ENCODE measurements around the gene MTA1.

Gene MTA1

DNA sequence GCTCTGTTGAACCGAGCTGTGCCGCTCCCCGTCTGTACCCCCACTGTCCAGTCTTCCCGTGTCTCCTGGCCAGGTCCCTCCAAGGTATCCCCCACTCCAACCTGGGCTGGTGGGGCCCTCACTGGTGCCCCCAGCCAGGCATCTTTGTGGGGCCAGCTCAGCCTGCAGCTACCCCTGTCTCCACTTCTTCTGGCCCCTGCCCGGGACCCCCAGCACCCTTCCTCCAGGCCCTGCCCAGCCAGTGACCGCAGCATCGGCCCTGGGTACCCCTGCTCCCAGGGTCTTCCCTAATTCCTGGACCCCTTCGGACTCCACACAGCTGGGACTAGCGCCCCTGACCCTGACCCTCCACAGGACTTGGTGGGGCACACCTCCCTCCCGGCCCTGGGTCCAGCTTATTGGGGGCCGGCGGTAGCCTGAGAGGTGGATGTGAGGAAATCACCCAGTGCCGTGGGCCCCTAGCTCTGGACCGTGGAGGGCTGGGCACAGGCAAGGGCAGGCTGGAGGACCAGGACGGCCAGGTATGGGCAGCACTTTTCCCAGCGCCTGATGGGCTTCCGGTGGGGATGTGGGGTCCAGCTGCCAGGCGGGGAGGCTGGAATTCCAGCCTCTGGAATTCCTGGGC lies 63.0 kb downstream of the MTA1 start:
- peak overlapping the region; percentile 0 for H3K4me3 ChIP-seq (ENCODE audit: low read length)
- H3K9me3 ChIP-seq (ENCODE audit: control insufficient read depth, low read length): no peaks in the 10 kb centered on the region
- peak overlapping the region; percentile 81 for H3K9ac ChIP-seq (ENCODE audit: low read length)
- no peaks in the 10 kb centered on the region for H3K36me3 ChIP-seq (ENCODE audit: control insufficient read depth, insufficient read depth, low read length)
- H3K4me1 ChIP-seq (ENCODE audit: control insufficient read depth, insufficient read depth, low read length): peaks cover 71% of the 10 kb centered on the region
- H3K27me3 ChIP-seq (ENCODE audit: control insufficient read depth, insufficient read depth, low read length): no peaks in the 10 kb centered on the region

DNA sequence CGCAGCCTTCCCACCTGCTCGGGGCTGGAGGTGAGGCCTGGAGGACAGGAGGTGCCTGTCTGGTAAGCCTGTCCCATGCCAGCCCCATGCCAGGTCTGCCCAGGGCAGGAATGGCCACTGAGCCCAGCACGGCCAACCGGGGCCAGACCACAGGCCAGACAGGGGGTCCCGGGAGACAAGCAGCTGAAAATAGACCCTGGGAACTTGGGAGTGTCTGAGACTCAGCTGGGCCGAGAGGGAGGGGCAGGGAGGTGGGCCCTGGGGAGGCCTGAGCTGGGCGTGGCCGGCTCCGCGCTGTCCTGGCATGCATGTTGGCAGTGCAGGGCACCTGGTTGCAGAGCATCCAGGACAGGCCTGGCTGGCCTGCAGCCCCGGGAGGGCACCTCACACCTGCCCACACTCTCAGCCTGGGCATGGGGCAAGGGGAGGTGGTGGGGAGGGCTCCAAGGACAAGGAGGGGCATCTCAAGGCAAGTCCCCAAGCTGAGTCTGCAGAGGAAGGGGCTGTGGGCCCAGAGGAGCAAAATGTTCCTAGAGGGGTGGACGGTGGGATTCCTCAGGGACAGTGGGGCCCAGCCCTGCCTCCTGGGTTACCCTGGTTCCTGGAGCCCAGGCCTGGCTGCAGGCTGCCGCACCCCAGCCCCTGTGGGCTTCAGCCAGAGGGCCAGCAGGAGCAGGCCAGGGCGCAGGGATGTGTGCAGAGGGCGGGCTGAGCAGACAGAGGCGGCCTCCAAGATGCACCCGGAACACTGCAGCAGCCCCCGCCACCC lies 63.9 kb downstream of the MTA1 start:
- no peaks in the 10 kb centered on the region for H3K27me3 ChIP-seq (ENCODE audit: control insufficient read depth, insufficient read depth, low read length)
- peaks cover 77% of the 10 kb centered on the region for H3K4me1 ChIP-seq (ENCODE audit: control insufficient read depth, insufficient read depth, low read length)
- no peaks in the 10 kb centered on the region for H3K36me3 ChIP-seq (ENCODE audit: control insufficient read depth, insufficient read depth, low read length)
- no peak overlapping the region for H3K4me3 ChIP-seq (ENCODE audit: low read length)
- no peaks in the 10 kb centered on the region for H3K9me3 ChIP-seq (ENCODE audit: control insufficient read depth, low read length)
- peak overlapping the region; percentile 81 for H3K9ac ChIP-seq (ENCODE audit: low read length)

DNA sequence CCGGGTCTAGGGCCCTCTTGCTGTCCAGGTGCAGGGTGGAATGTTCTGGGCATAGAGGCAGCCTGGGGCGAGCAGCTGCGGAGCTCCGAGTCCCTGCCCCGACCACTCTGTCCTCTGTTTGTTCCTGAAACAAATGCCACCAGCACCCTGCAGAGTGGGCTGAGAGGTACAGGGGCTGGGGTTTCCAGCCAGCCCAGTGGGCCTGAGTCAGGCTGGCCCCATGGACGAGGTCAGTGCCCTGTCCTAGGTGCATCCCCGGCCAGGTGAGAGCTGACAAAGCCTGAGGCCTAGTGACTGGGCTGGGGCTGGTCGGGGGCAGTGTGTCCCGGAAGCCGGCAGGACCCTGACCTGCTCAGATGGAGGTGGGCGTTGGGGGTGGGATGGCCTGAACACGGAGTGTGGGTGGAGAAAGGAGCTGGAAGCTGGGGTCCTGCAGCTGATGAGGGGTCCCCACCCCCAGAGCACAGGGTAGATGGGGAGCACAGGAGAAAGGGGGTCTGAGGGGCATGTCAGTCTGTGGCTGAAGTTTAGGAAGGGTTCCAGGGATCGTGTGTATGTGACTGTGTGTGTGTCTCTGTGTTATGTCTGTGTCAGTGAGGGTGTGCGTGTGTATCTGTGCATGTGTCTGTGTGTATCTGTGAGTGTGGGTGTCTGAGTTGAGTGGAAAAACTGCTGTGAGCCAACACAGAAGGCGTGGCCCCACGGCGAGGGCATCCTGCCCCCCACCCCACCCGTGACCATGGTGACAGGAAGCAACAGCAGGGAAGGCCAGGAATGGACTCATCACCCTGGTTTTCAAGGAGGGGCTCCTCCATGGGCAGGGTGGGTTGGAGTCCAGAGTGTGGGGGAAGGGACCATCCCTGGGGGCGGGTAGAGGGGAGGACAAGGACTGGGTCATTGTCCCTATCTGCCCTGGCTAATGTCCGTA lies 64.7 kb downstream of the MTA1 start:
- H3K9me3 ChIP-seq (ENCODE audit: control insufficient read depth, low read length): no peaks in the 10 kb centered on the region
- no peaks in the 10 kb centered on the region for H3K27me3 ChIP-seq (ENCODE audit: control insufficient read depth, insufficient read depth, low read length)
- no peak overlapping the region for H3K9ac ChIP-seq (ENCODE audit: low read length)
- no peaks in the 10 kb centered on the region for H3K36me3 ChIP-seq (ENCODE audit: control insufficient read depth, insufficient read depth, low read length)
- no peak overlapping the region for H3K4me3 ChIP-seq (ENCODE audit: low read length)
- peaks cover 86% of the 10 kb centered on the region for H3K4me1 ChIP-seq (ENCODE audit: control insufficient read depth, insufficient read depth, low read length)

DNA sequence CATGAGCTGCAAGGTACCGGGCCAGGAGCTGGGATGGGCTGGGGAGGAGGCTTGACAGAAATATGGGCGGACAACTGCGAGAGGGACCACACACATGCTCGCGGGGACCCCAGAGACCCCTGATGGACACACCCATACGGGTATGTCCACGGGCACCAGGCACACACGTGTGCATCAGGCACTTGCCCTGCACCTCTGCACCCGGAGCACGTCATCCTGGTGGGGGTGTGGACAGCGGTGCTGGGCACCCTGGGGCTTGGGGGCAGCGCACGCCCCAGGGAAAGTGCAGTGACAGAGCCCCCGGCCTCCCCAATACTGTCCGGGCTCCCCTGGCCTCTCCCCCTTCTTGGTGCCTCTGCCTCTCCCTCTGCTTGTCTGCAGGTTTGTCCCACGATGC lies 65.4 kb downstream of the MTA1 start:
- Histone ChIP-seq H3K36me3 (ENCODE audit: control insufficient read depth, insufficient read depth, low read length) (no peaks in the 10 kb centered on the region), H3K27me3 (ENCODE audit: control insufficient read depth, insufficient read depth, low read length) (no peaks in the 10 kb centered on the region), H3K9ac (ENCODE audit: low read length) (no peak overlapping the region), H3K9me3 (ENCODE audit: control insufficient read depth, low read length) (no peaks in the 10 kb centered on the region), H3K4me1 (ENCODE audit: control insufficient read depth, insufficient read depth, low read length) (peaks cover 91% of the 10 kb centered on the region), H3K4me3 (ENCODE audit: low read length) (no peak overlapping the region)

DNA sequence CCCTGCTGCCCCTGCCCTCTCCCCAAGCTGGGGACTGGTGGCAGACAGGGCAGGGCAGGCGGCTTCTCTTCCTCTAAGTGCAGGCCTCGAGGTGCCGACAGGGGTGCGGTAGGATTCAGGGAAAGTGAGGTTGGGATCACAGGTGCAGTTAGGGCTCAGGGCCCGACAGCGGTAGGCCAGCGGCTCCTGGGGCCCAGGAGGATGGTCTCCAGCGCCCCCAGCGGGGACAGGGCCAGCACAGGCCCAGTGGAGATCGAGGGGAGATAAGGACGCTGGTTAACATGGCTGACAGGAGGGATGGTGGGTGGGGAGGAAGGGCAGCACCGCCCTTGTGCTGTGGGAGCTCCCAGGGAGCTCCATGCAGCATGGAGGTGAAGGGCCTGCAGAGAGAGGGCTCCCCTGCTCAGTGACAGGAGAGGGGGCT lies 66.1 kb downstream of the MTA1 start:
- Histone ChIP-seq H3K9me3 (ENCODE audit: control insufficient read depth, low read length) (no peaks in the 10 kb centered on the region), H3K4me1 (ENCODE audit: control insufficient read depth, insufficient read depth, low read length) (peaks cover 83% of the 10 kb centered on the region), H3K27me3 (ENCODE audit: control insufficient read depth, insufficient read depth, low read length) (no peaks in the 10 kb centered on the region), H3K9ac (ENCODE audit: low read length) (peak overlapping the region; percentile 39), H3K4me3 (ENCODE audit: low read length) (no peak overlapping the region), H3K36me3 (ENCODE audit: control insufficient read depth, insufficient read depth, low read length) (no peaks in the 10 kb centered on the region)

DNA sequence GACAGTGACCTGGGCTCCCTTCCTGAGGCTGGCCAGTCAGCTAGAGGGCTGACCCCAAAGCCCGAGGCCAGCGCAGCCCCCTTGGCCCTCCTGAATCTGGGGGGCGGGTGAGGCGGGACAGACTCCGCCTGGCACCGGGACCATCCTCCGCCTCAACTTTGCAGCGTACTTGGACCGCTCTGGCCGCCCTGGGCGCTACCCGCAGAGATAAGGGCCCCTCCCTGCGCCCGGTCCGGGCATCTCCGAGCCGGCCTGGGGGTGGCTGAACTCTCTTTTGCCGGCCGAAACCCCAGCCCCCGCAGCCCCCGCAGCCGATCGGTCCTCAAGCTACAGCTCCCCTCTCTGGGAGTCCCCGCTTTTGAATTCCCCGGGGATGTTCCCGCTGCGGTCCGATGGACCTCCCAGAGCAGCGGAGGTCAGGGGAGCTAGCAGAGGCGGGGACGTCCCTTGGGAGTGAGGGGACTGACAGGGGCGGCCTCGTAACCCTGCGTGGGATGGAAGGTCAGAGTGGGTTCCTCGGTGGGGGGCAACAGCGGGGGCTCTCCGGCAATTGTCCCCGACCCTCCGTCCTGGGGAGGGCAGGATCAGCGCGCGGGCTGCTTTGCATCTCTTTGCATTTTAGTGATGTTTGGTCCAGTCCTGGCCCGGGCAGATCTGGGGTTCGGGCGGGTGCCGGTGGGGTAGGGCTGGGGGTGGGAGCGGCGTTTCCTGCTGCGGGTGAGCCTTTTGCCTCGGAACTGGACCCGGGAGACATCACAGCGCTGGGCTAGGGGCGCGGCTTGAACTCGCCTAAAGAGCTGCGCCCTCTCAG lies 66.7 kb downstream of the MTA1 start, which contains the start of gene CRIP1:
Gene CRIP1 (plus strand): TSS at position 724 of the 811 bp plus-strand sequence. CDS start 374 bp downstream, outside the sequence.
- H3K9ac ChIP-seq (ENCODE audit: low read length): peak within 1 kb of the TSS; percentile 80
- no peaks in the 10 kb centered on the region for H3K9me3 ChIP-seq (ENCODE audit: control insufficient read depth, low read length)
- H3K27me3 ChIP-seq (ENCODE audit: control insufficient read depth, insufficient read depth, low read length): no peaks in the 10 kb centered on the region
- peak within 1 kb of the TSS; percentile 80 for H3K4me3 ChIP-seq (ENCODE audit: low read length)
- H3K4me1 ChIP-seq (ENCODE audit: control insufficient read depth, insufficient read depth, low read length): peaks cover 77% of the 10 kb centered on the region
- H3K36me3 ChIP-seq (ENCODE audit: control insufficient read depth, insufficient read depth, low read length): no peaks in the 10 kb centered on the region

DNA sequence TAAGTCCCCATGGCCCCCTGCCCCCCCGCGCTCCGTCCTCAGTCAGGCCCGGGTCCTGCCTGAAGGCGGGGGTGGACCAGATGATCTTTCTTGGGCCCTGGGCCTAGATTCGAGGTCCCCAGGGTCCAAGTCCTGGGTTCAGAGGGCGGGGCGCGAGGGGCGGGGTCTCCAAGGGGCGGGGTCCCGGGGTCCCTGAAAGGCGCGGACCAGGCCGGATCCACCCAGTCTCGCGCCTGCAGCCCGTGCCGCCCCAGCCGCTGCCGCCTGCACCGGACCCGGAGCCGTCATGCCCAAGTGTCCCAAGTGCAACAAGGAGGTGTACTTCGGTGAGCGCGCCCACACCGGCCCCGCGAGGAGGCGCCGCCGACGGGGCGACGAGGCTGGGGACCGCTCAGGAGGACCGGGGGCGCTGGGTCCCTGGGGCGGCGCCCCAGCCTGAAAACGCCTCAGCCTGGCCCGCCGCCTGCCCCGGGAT lies 67.4 kb downstream of the MTA1 start:
- H3K9me3 ChIP-seq (ENCODE audit: control insufficient read depth, low read length): no peaks in the 10 kb centered on the region
- no peaks in the 10 kb centered on the region for H3K36me3 ChIP-seq (ENCODE audit: control insufficient read depth, insufficient read depth, low read length)
- peaks cover 76% of the 10 kb centered on the region for H3K4me1 ChIP-seq (ENCODE audit: control insufficient read depth, insufficient read depth, low read length)
- H3K4me3 ChIP-seq (ENCODE audit: low read length): peak overlapping the region; percentile 80
- H3K27me3 ChIP-seq (ENCODE audit: control insufficient read depth, insufficient read depth, low read length): no peaks in the 10 kb centered on the region
- H3K9ac ChIP-seq (ENCODE audit: low read length): peak overlapping the region; percentile 80

DNA sequence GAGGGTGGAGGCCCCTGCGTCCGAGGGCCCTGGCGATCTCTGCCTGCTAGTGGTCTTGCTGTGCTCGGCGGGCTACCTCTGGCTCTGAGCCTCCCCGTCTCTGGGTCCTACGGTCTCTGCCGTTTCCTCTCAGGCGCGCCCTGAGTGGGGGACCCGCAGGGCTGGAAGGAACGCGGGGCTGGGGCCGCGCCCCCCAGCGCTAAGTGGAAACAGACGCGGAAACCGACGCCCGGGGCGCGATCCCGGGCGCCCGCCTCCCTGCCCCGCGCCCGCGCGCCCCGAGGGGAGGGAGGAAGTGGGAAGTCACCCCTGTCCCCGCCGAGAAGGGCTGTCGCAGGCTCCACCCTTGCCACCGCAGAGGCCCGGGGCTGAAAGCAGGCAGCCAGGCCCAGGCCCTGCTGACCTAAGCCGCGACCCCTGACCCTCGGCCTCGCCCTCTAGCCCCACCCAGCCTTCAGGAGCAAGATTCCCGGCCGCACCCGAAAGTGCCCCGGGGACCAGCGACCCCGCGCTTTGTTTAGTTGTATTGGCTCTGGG lies 67.9 kb downstream of the MTA1 start:
- H3K9me3 ChIP-seq (ENCODE audit: control insufficient read depth, low read length): no peaks in the 10 kb centered on the region
- no peaks in the 10 kb centered on the region for H3K36me3 ChIP-seq (ENCODE audit: control insufficient read depth, insufficient read depth, low read length)
- H3K4me1 ChIP-seq (ENCODE audit: control insufficient read depth, insufficient read depth, low read length): peaks cover 72% of the 10 kb centered on the region
- no peaks in the 10 kb centered on the region for H3K27me3 ChIP-seq (ENCODE audit: control insufficient read depth, insufficient read depth, low read length)
- peak overlapping the region; percentile 80 for H3K9ac ChIP-seq (ENCODE audit: low read length)
- H3K4me3 ChIP-seq (ENCODE audit: low read length): peak overlapping the region; percentile 80

DNA sequence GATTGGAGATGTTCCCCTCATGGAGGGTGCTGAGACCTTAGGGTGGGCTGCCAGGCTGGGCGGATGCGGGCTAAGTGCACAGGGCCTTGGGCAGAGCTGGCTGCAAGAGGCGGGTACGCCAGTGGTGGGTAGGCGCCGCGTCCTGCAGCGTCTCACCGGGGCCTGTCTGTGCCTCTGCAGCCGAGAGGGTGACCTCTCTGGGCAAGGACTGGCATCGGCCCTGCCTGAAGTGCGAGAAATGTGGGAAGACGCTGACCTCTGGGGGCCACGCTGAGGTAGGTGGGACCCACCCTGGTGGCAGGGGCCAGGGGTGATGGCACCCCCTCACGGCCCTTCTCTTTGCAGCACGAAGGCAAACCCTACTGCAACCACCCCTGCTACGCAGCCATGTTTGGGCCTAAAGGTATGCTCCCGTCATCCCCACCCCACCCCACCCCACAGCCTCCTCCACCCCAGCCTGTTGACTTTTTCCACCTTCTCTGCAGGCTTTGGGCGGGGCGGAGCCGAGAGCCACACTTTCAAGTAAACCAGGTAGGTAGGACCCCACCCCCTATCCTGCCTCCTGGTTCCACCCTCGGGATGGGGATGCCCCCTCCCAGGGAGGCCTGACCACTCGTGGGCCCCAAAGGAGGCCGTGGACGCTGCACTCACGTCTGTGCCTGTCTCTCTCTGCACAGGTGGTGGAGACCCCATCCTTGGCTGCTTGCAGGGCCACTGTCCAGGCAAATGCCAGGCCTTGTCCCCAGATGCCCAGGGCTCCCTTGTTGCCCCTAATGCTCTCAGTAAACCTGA lies 68.6 kb downstream of the MTA1 start:
- H3K9me3 ChIP-seq (ENCODE audit: control insufficient read depth, low read length): no peaks in the 10 kb centered on the region
- H3K27me3 ChIP-seq (ENCODE audit: control insufficient read depth, insufficient read depth, low read length): no peaks in the 10 kb centered on the region
- H3K4me1 ChIP-seq (ENCODE audit: control insufficient read depth, insufficient read depth, low read length): peaks cover 65% of the 10 kb centered on the region
- peak overlapping the region; percentile 80 for H3K4me3 ChIP-seq (ENCODE audit: low read length)
- no peaks in the 10 kb centered on the region for H3K36me3 ChIP-seq (ENCODE audit: control insufficient read depth, insufficient read depth, low read length)
- peak overlapping the region; percentile 80 for H3K9ac ChIP-seq (ENCODE audit: low read length)

DNA sequence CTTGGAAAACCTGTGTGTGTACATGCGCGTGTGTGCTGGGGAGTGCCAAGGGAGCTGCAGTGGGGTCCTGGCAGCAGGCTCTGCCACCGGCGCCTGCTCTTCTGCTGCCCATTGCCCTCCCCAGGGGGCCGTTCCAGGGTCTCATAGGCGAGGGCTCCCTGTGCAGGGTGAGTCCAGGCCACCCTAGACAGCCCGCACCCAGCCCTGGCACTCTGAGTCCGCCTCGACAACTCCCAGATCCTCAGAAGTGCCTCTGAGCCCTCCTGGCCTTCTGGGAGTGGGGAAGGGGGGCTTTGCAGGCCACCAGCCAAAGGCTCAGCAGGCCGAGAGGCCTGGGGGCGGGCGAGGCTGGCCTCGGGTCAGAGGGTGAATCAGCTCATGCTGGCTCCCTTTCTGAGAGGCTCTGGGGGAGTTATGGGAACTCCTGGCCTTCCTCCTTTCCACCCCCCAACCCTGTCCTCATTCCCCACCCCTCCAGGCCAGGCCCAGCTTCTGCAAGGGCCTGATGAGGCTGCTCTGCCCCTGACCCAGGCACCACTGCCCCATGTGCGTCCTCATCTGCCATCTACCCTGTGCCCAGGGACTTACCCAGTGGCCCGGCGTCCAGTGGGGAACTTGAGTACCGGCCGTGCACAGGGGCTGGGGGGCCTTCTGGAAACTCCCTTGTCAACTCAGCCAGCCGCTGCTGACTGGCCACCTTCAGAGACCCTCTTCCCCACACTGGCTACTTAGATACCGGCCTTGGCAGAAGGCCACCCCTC lies 69.3 kb downstream of the MTA1 start:
- Histone ChIP-seq H3K36me3 (ENCODE audit: control insufficient read depth, insufficient read depth, low read length) (no peaks in the 10 kb centered on the region), H3K4me1 (ENCODE audit: control insufficient read depth, insufficient read depth, low read length) (peaks cover 57% of the 10 kb centered on the region), H3K9me3 (ENCODE audit: control insufficient read depth, low read length) (no peaks in the 10 kb centered on the region), H3K9ac (ENCODE audit: low read length) (peak overlapping the region; percentile 74), H3K27me3 (ENCODE audit: control insufficient read depth, insufficient read depth, low read length) (no peaks in the 10 kb centered on the region), H3K4me3 (ENCODE audit: low read length) (peak overlapping the region; percentile 32)
